Right atrium auricular region (tissue), 2 donors: ENCODE measurements around the gene ACTN3. TPM values are rescaled to one million over a fixed set of nuclear protein-coding genes. Genes with fewer than 3 reads are reported as not detected.
A peak's percentile ranks its signal among the peaks of the same experiment; 100 is the strongest.

Source experiments
- DNase-seq: peaks from one replicate; pipeline ENCODE4 v3.0.0-alpha.2; 2019; ENCODE audit warnings: low spot score
- H3K27ac ChIP-seq, 2 donors: fragments of 200-600 bp; sonication (generic); 1 replicate in 1 of 2; 2 replicates in 1 of 2; pipeline ENCODE4 v1.5.1; 2016 to 2019
- H3K27me3 ChIP-seq, 2 donors: fragments of 200-600 bp; sonication (generic); one replicate each; pipeline versions ENCODE4 v1.5.1 to v1.6.0; 2017 to 2019
- H3K36me3 ChIP-seq: fragments of 200-600 bp; sonication (generic); one replicate; pipeline ENCODE4 v1.5.1; 2016
- H3K4me1 ChIP-seq, 2 donors: fragments of 200-600 bp; sonication (generic); one replicate each; pipeline versions ENCODE4 v1.5.1 to v1.6.0; 2017 to 2019
- H3K4me3 ChIP-seq, 2 donors: fragments of 200-600 bp; sonication (generic); 1 replicate in 1 of 2; 2 replicates in 1 of 2; pipeline ENCODE4 v1.5.1; 2017 to 2019; ENCODE audit warnings: mild to moderate bottlenecking in 1 of 2, moderate library complexity in 1 of 2
- H3K9me3 ChIP-seq, 2 donors: fragments of 200-600 bp; sonication (generic); one replicate each; pipeline ENCODE4 v1.5.1; 2019
- CTCF ChIP-seq, 2 donors: fragments of 200-600 bp; sonication (generic); IDR thresholded peaks; one replicate each; pipeline ENCODE4 v1.5.1; 2019; ENCODE audit warnings: antibody characterized with exemption in 2 of 2
- total RNA-seq, 2 donors: library from RNA; depleted of rRNA; stranded (reverse); fragments of >200 nt; gene quantifications; one replicate each; pipeline ENCODE4 v1.1.0, GENCODE V29; 2016

Gene ACTN3
- total RNA-seq, 2 donors from 2014 or later = not detected

DNA sequence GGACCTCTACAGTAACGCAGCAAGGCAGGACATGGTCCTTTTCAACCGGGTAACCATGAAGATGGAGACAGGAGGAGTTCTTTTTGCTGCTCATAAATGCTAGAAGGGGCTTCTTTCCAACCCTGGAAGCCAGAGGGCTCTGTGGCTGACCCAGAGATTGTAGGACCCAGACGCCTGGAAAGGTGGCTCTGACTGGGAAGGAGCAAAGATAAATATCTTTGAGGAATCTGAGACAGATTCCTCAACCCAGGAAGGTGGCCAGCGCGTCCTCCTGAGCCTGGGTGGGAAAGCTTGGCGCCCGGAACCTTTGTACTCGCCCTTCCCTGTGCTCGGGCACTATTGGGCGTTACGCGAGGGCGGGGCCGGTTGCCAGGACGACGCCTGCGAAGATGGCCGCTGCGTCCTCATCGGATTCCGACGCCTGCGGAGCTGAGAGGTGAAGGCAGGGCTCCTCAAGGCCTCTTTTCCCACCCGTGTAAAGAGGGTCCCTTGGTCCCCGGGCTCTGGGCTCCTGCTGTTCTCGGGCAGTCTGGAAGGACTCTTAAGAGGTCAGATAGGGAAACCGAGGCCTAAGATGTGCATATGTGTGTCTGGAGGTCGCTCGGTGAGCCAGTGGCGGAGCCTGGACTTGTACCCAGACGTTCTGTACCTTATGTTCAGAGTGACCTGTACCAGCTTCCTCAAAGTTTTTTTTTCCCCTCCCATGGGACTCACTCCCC, 36.3 kb upstream of the ACTN3 start, which contains the start of gene BBS1:
Gene BBS1, plus strand, starts transcription at position 365 of the 719 bp plus-strand sequence. Its CDS starts 25 bp downstream, at position 390.
- Histone ChIP-seq H3K27ac (peak within 1 kb of the TSS; percentile 49 to 58), H3K9me3 (no peaks in the 10 kb centered on the region), H3K4me1 (peaks cover 0 to 11% of the 10 kb centered on the region in 2 donors), H3K27me3 (no peaks in the 10 kb centered on the region), H3K4me3 (peak within 1 kb of the TSS; percentile 59 to 74), H3K36me3 (peaks cover 12% of the 10 kb centered on the region)
- peak in 1 of 2 donors; percentile 13 for TF ChIP-seq CTCF (IDR thresholded peaks at IDR 0.05)
- peak; percentile 87 for DNase-seq

GRCh38 chr11:66510990-66511339, 35.7 kb upstream of the ACTN3 start:
- no peak for DNase-seq
- TF ChIP-seq CTCF (IDR thresholded peaks at IDR 0.05) = no peak
- peak overlapping the region; percentile 49 to 58 for H3K27ac ChIP-seq

DNA sequence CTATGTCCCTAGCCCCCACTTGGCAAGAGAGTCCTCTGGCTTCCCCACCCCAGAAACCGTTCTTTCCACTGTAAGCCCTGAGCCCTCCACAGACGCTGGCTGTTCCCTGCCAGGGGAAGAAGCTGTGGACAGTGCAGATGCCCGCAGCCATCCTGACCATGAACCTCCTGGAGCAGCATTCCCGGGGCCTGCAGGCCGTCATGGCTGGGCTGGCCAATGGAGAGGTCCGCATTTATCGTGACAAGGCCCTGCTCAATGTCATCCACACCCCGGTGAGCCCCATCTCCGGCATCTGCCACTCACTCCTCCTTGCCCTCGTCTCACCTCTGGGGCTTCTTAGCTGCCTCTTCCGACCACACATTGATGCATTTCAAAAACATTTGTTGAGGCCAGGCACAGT, 23.1 kb upstream of the ACTN3 start:
- peaks cover 36% of the 10 kb centered on the region for H3K36me3 ChIP-seq
- peaks cover 0 to 7% of the 10 kb centered on the region in 2 donors for H3K4me1 ChIP-seq
- H3K27ac ChIP-seq = peak overlapping the region; percentile 53 to 70
- no peaks in the 10 kb centered on the region for H3K9me3 ChIP-seq
- no peaks in the 10 kb centered on the region for H3K27me3 ChIP-seq
- DNase-seq = no peak
- no peak overlapping the region for H3K4me3 ChIP-seq
- no peak for TF ChIP-seq CTCF (IDR thresholded peaks at IDR 0.05)

More at GRCh38 chr11:66510990-66511339, 35.7 kb upstream of the ACTN3 start:
- H3K4me1 ChIP-seq = peaks cover 0 to 11% of the 10 kb centered on the region in 2 donors
- H3K9me3 ChIP-seq = no peaks in the 10 kb centered on the region
- H3K27me3 ChIP-seq = no peaks in the 10 kb centered on the region
- H3K4me3 ChIP-seq = peak overlapping the region; percentile 59 to 74
- H3K36me3 ChIP-seq = peaks cover 14% of the 10 kb centered on the region

- H3K36me3 ChIP-seq = peaks cover 34% of the 10 kb centered on the region
- H3K27ac ChIP-seq = peak overlapping the region; percentile 43 to 70
- no peak for TF ChIP-seq CTCF (IDR thresholded peaks at IDR 0.05)
These were observed 22.2 kb upstream of the ACTN3 start for GRCh38 chr11:66524304-66525040.

DNA sequence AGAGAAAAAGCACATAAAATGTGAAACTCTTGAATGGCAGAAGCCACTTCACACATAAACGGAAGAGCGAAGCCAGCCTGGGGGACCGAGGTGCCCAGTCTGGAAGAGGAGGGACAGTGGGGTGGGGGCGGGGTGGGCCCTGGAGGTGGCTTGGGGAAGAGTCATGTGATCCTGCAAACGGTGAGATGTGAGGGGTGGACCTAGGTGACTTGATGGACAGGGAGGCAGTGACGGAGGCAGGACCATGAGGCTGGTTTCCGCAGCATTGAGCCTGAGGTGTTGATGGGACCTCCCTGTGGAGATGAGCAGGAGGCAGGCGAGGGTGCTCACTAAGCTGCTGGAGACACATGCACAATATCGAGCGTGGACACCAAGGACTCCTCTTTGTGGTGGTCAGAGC, 17.6 kb upstream of the ACTN3 start:
- no peaks in the 10 kb centered on the region for H3K27me3 ChIP-seq
- peaks cover 0 to 4% of the 10 kb centered on the region in 2 donors for H3K4me1 ChIP-seq
- H3K4me3 ChIP-seq = no peak overlapping the region
- H3K27ac ChIP-seq = no peak overlapping the region
- no peak for DNase-seq
- H3K9me3 ChIP-seq = no peaks in the 10 kb centered on the region
- no peak for TF ChIP-seq CTCF (IDR thresholded peaks at IDR 0.05)
- H3K36me3 ChIP-seq = peaks cover 11% of the 10 kb centered on the region

More at GRCh38 chr11:66524304-66525040, 22.2 kb upstream of the ACTN3 start:
- Histone ChIP-seq H3K4me1 (peaks cover 0 to 7% of the 10 kb centered on the region in 2 donors), H3K9me3 (no peaks in the 10 kb centered on the region), H3K27me3 (no peaks in the 10 kb centered on the region), H3K4me3 (no peak overlapping the region)
- DNase-seq = no peak
